GM06990 (cell line): ENCODE results near the gene APBB1IP.

Experiments
- DNase-seq: peaks from one replicate; pipeline ENCODE4 v3.0.0-alpha.2; 2011; ENCODE audit not compliant: insufficient read length; ENCODE audit errors: extremely low read depth
- H3K27me3 ChIP-seq: replicated peaks from 2 replicates; pipeline ENCODE4 v1.6.0; 2011; ENCODE audit warnings: low read length; ENCODE audit not compliant: control insufficient read depth, insufficient read depth
- H3K36me3 ChIP-seq: 2 replicates; pipeline ENCODE4 v1.5.1; 2011; ENCODE audit warnings: low read length; ENCODE audit not compliant: control insufficient read depth, insufficient read depth
- H3K4me3 ChIP-seq: replicated peaks from 2 replicates; pipeline ENCODE4 v1.5.1; 2011; ENCODE audit warnings: low read depth, mild to moderate bottlenecking, control low read depth, low read length
- TF ChIP-seq, protein P1 (sequence below): IDR thresholded peaks from 2 replicates; pipeline ENCODE4 v1.5.1; 2011; ENCODE audit warnings: low read length, control low read depth, mild to moderate bottlenecking, inconsistent platforms; ENCODE audit not compliant: insufficient read depth, poor library complexity, severe bottlenecking

Gene APBB1IP

GRCh38 chr10:26408858-26409494 lies 29.2 kb upstream of the APBB1IP start:
- TF ChIP-seq, protein P1, sequence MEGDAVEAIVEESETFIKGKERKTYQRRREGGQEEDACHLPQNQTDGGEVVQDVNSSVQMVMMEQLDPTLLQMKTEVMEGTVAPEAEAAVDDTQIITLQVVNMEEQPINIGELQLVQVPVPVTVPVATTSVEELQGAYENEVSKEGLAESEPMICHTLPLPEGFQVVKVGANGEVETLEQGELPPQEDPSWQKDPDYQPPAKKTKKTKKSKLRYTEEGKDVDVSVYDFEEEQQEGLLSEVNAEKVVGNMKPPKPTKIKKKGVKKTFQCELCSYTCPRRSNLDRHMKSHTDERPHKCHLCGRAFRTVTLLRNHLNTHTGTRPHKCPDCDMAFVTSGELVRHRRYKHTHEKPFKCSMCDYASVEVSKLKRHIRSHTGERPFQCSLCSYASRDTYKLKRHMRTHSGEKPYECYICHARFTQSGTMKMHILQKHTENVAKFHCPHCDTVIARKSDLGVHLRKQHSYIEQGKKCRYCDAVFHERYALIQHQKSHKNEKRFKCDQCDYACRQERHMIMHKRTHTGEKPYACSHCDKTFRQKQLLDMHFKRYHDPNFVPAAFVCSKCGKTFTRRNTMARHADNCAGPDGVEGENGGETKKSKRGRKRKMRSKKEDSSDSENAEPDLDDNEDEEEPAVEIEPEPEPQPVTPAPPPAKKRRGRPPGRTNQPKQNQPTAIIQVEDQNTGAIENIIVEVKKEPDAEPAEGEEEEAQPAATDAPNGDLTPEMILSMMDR: no peak
- Histone ChIP-seq H3K36me3 (no peaks in the 10 kb centered on the region), H3K4me3 (no peak overlapping the region), H3K27me3 (no peaks in the 10 kb centered on the region)
- DNase-seq: peak; percentile 43

DNA sequence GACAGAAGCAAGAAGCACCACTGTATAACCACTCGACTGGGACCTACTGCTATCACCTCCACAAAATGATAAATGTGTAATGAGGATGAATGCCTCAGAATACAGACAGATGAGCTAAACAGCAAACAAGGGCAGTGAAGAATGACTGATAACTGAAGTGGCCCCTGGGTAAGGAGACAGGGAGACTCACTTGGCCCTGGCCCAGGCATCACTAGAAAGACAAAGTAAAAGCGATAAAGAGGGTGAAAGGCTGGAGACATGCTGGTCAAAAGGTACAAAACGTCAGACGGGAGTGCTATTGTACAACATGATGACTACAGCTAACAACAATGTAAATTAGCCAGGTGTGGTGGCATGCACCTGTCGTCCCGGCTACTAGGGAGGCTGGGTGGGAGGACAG lies 27.8 kb upstream of the APBB1IP start:
- H3K4me3 ChIP-seq: no peak overlapping the region
- TF ChIP-seq, protein P1: no peak
- no peak for DNase-seq
- no peaks in the 10 kb centered on the region for H3K27me3 ChIP-seq
- H3K36me3 ChIP-seq: no peaks in the 10 kb centered on the region

DNA sequence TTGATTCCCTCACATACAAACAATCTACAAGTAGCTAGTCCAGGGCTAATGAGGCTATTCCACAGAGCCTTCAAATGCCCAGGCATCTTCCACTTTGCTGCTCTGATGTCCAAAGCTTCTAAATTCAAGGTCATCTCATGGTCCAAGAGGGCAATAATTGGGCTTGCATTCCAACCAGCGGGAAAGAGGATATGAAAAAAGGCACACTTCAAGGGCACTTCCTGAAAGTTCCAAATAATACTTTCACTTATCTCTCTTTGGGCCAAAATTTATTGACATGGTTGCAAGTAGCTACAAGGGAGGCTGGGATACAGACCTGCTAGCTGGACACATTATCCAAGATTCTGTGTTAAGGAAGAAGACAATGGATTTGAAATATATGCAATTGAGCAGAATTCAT lies 25.2 kb upstream of the APBB1IP start:
- no peak for DNase-seq
- H3K27me3 ChIP-seq: no peaks in the 10 kb centered on the region
- no peak overlapping the region for H3K4me3 ChIP-seq
- no peaks in the 10 kb centered on the region for H3K36me3 ChIP-seq
- TF ChIP-seq, protein P1: no peak

DNA sequence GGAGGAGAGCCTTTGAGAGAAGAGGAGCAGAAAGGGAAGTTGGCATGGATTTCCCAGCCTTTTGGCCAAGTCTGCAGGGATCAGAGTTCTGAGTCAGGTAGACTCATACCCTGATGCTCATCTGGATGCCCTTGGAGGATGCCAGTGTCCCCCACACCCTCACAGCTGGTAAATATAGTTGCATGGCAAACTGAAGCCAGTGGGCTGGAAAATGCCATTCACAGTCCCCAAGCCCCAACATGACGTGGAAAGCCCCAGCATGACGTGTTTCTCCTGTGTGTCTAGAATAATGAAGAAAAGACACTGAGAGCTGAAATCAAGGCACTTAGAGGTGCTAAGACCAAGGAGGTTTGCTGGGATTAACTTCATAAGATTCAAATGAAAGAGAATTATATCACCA lies 24.8 kb upstream of the APBB1IP start:
- DNase-seq: no peak
- Histone ChIP-seq H3K27me3 (no peaks in the 10 kb centered on the region), H3K36me3 (no peaks in the 10 kb centered on the region), H3K4me3 (no peak overlapping the region)
- TF ChIP-seq, protein P1: no peak

GRCh38 chr10:26417136-26417535 lies 21.0 kb upstream of the APBB1IP start:
- Histone ChIP-seq H3K36me3 (no peaks in the 10 kb centered on the region), H3K4me3 (no peak overlapping the region), H3K27me3 (no peaks in the 10 kb centered on the region)
- no peak for DNase-seq
- TF ChIP-seq, protein P1: no peak

GRCh38 chr10:26422977-26423376 lies 15.2 kb upstream of the APBB1IP start:
- Histone ChIP-seq H3K4me3 (no peak overlapping the region), H3K27me3 (no peaks in the 10 kb centered on the region), H3K36me3 (no peaks in the 10 kb centered on the region)
- no peak for DNase-seq
- TF ChIP-seq, protein P1: no peak
